HG03432 (cell line): ENCODE measurements around the gene ASTN2.

Source experiments
- ATAC-seq: cut with Tn5 transposase; IDR thresholded peaks from one replicate; pipeline ENCODE4 v1.9.1; 2021; ENCODE audit warnings: mild to moderate bottlenecking, moderate library complexity; ENCODE audit not compliant: unreplicated experiment

The ASTN2 gene

DNA sequence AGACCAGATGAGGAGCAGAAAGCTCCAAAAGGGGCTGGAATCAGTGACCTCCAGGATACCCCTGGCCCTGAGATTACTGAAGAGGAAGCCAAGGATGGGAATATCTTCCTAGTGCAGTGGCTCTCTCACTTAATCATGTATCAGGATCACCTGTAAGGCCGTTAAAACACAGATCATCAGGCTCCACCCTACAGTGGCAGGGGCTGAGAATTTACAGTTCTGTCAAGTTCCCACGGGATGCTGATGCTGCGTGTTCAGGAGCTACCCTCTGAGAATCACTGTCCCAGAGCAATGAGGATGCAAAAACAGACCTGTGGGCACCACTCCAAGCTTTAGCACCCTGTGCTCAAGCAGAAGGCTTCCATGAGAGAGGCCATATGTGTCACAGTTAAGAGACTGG lies 291.9 kb downstream of the ASTN2 start:
- no peak for ATAC-seq

- no peak for ATAC-seq
Observed at GRCh38 chr9:117122102-117122501, 292.8 kb downstream of the ASTN2 start.

DNA sequence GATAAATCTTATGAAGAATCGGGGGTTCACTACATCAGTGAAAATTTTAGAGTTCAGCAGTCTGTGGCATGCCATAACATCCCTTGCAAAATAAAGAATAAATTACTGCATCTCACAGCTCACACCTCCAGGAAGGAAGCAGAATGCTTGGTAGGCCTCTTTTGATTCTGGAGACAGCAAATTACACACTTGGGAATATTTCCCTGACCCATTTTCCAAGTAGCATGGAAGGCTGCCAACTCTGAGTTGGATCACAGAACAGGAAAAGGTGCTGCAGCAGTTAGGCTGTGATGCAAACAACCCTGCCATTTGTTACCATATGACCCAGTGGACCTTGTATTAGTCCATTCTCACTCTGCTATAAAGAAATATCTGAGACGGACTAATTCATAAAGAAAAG lies 293.5 kb downstream of the ASTN2 start:
- ATAC-seq: no peak

- no peak for ATAC-seq
Observed at GRCh38 chr9:117120061-117120460, 294.8 kb downstream of the ASTN2 start.

GRCh38 chr9:117116084-117116483 lies 298.8 kb downstream of the ASTN2 start:
- peak; percentile 95 for ATAC-seq

GRCh38 chr9:117114768-117115167 lies 300.1 kb downstream of the ASTN2 start:
- no peak for ATAC-seq

DNA sequence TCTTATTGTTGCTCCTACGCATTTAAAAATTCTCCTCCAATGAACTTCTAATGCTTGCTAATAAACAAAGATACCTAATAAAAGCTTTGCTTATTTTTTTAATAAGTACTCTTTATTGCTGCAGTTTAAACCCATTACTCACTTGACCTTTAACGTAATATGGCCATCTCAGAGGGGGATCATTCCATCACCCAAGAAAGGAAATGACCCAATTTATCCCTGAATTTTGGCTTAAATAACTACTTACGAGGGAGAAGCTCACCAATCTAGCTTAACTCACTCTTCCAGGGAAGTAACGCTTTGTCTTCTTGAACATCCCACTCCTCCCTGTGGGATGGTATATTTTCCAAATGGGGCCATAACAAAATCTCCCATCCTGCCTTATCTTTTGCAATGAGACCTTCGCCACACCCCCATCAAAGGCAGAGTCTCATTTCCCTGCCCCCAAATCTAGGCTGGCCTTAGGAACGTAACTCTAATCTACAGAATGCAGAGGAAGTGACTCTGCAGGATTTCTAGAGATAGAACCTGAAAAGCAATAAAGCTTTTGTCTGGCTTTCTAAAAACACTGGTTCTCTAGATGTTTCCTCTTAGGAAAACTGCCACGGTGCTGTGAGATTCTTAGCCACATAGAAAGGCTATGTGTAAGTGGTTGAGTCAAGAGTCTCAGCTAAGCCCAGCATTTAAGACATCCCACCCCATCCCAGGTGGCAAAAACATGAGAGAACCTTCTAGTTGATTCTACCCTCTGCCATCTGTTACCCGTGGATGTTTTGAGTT lies 310.0 kb downstream of the ASTN2 start:
- no peak for ATAC-seq

GRCh38 chr9:117104206-117104605 lies 310.7 kb downstream of the ASTN2 start:
- no peak for ATAC-seq

- no peak for ATAC-seq
Observed at GRCh38 chr9:117103438-117104110, 311.3 kb downstream of the ASTN2 start.

DNA sequence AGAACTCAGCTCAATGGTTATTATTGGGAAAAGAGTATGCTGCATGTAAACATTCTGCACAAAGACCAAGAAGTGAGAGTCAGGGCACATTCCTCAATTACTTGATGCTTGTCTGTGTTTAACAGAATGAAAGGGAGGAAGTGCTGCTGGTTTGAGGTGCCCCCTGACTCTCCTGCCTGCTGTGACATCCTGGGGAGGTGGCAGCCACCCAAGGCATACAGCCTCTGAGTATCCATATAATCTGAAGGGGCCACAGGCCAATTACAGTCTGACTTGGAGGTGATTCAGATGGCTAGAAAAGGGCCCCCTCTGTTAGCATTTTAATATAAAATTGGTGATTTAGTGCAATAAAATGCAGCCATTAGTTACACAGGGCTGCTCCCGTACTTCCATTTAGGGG lies 313.8 kb downstream of the ASTN2 start:
- no peak for ATAC-seq

- no peak for ATAC-seq
Observed at GRCh38 chr9:117098331-117098730, 316.5 kb downstream of the ASTN2 start.

GRCh38 chr9:117097761-117098160 lies 317.1 kb downstream of the ASTN2 start:
- ATAC-seq: no peak

DNA sequence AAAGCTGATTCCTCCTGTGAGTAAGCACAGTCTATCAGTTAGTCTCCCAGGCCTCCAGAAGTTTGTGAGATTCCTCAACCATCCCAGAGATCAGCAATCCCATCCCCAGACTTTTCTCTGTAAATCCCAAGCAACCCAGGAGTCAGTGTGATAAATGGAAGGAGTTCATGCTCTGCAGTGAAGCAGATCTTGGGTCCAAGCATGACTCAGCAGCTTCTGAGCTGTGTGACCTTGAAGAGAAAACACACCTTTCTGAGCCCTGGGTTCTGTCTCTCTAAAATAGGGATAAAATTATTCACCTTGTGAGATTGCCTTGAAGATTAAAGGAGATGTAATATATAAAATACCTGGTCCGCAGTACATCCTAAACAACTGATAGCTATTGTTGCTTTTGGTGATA lies 318.7 kb downstream of the ASTN2 start:
- no peak for ATAC-seq

GRCh38 chr9:117095081-117095480 lies 319.8 kb downstream of the ASTN2 start:
- no peak for ATAC-seq

GRCh38 chr9:117093891-117094844 lies 320.7 kb downstream of the ASTN2 start:
- ATAC-seq: no peak

DNA sequence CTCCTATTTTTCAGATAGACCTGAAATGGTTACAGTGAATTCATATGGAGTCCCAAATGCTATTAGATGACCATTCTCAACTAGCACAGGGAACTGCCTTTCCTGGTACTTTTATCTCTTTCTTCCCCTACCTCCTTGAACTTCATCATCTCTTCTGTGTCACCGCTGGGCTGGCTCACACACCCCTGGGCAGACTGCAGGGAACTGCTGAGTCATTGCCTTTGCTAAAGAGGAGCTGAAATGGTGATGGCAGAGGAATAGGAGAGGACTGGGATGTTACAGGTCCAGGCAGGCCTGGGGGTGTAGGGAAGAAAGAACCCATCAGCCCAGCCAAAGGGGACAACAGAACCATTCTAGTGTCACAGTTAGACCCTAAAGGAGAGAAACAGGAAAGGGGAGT lies 322.3 kb downstream of the ASTN2 start:
- no peak for ATAC-seq

DNA sequence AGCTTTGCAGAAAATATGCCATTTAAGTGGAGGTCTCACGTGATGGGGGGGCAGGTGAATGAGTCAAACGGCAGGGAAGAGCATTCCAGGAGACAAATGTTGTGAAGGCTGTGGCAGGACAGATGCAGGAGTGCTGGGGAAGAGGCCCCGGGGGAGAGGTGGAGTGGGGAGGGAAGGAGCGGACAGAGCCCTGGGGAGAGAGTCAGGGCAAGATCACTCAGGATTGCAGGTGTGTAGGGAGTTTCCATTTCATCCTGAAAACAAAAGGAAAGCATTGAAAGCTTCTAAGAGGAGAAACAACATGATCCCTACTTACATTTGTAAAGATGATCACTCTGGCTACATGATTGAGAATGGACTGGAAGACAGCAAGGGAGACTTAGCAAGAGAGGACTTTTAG lies 323.3 kb downstream of the ASTN2 start:
- ATAC-seq: no peak

GRCh38 chr9:117088786-117089185 lies 326.1 kb downstream of the ASTN2 start:
- ATAC-seq: no peak

DNA sequence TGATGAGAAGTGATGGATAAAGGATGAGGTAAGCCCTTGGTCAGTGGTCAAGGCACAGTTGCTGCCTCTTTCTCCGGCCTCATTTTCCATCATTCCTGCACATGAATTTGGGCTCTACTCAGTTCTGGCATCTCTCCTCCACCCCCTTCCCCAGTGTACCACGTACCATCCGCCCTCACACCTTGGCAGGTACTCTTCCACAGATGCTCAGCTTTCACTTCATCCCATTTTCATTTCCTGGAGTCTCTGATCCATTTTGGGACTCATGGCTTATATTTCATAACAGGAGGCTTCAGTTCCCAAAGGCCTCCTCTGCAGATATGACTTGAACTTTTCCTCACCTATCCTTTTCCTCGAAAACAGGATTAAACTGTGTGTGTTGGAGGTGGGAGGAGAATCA lies 326.7 kb downstream of the ASTN2 start:
- no peak for ATAC-seq

- no peak for ATAC-seq
Observed at GRCh38 chr9:117084221-117084620, 330.6 kb downstream of the ASTN2 start.

- ATAC-seq: no peak
Observed at GRCh38 chr9:117083559-117083958, 331.3 kb downstream of the ASTN2 start.
